HL-60 (cell line): ENCODE data around the gene CLDN15.

Experiments
- GABPA ChIP-seq: IDR thresholded peaks from 2 replicates; pipeline ENCODE4 v1.6.1; 2012; ENCODE audit warnings: low read depth
- POLR2AphosphoS5 ChIP-seq: IDR thresholded peaks from 2 replicates; pipeline ENCODE4 v1.6.1; 2012; ENCODE audit warnings: low read depth
- TF ChIP-seq, protein P1 (sequence below): IDR thresholded peaks from one replicate; pipeline ENCODE4 v1.5.1; 2011; ENCODE audit warnings: low read length, control low read depth, inconsistent platforms; ENCODE audit not compliant: insufficient read depth

GRCh38 chr7:101231644-101232043, 6.0 kb downstream of the CLDN15 start:
- TF ChIP-seq, protein P1, sequence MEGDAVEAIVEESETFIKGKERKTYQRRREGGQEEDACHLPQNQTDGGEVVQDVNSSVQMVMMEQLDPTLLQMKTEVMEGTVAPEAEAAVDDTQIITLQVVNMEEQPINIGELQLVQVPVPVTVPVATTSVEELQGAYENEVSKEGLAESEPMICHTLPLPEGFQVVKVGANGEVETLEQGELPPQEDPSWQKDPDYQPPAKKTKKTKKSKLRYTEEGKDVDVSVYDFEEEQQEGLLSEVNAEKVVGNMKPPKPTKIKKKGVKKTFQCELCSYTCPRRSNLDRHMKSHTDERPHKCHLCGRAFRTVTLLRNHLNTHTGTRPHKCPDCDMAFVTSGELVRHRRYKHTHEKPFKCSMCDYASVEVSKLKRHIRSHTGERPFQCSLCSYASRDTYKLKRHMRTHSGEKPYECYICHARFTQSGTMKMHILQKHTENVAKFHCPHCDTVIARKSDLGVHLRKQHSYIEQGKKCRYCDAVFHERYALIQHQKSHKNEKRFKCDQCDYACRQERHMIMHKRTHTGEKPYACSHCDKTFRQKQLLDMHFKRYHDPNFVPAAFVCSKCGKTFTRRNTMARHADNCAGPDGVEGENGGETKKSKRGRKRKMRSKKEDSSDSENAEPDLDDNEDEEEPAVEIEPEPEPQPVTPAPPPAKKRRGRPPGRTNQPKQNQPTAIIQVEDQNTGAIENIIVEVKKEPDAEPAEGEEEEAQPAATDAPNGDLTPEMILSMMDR: no peak
- no peak for TF ChIP-seq POLR2AphosphoS5
- no peak for TF ChIP-seq GABPA
